GM18505 (cell line): Measurements from ENCODE around the gene GUCY2D.
"Not testable (repeated sequence)": the region's sequence is repeated elsewhere in the genome, so short reads cannot be mapped to it uniquely, and the experiment has no call there.

Source experiments
- ATAC-seq: cut with Tn5 transposase; IDR thresholded peaks from one replicate; pipeline ENCODE4 v1.9.1; 2021; ENCODE audit not compliant: unreplicated experiment
- POLR2A ChIP-seq: IDR thresholded peaks from 4 replicates; pipeline ENCODE4 v1.6.1; 2011; ENCODE audit warnings: borderline replicate concordance; ENCODE audit not compliant: insufficient read depth, insufficient read length; ENCODE audit errors: extremely low read depth

Gene GUCY2D

GRCh38 chr17:8001976-8002720, at the start of gene GUCY2D:
GUCY2D (plus strand) TSS chr17:8002615; CDS start chr17:8003048, 433 bp downstream.
- TF ChIP-seq POLR2A = no peak
- ATAC-seq = no peak

GRCh38 chr17:7953266-7953665, 49.1 kb upstream of the GUCY2D start:
- ATAC-seq = not testable (repeated sequence)

GRCh38 chr17:7955414-7956227, 46.8 kb upstream of the GUCY2D start:
- ATAC-seq = no peak
- TF ChIP-seq POLR2A = no peak

- no peak for TF ChIP-seq POLR2A
- no peak for ATAC-seq
Observed at GRCh38 chr17:7956228-7956965, 46.0 kb upstream of the GUCY2D start.

- TF ChIP-seq POLR2A = no peak
- no peak for ATAC-seq
Observed at GRCh38 chr17:7959503-7960253, 42.7 kb upstream of the GUCY2D start.

- ATAC-seq = no peak
- TF ChIP-seq POLR2A = no peak
Observed at GRCh38 chr17:7961421-7961820, 41.0 kb upstream of the GUCY2D start.

GRCh38 chr17:7967751-7968150, 34.7 kb upstream of the GUCY2D start:
- TF ChIP-seq POLR2A = no peak
- ATAC-seq = no peak

GRCh38 chr17:7969433-7969832, 33.0 kb upstream of the GUCY2D start:
- TF ChIP-seq POLR2A = no peak
- ATAC-seq = no peak

- ATAC-seq = no peak
- no peak for TF ChIP-seq POLR2A
Observed at GRCh38 chr17:7971651-7972050, 30.8 kb upstream of the GUCY2D start.

- no peak for TF ChIP-seq POLR2A
- no peak for ATAC-seq
Observed at GRCh38 chr17:7972131-7972785, 30.2 kb upstream of the GUCY2D start.

GRCh38 chr17:7974638-7975131, 27.7 kb upstream of the GUCY2D start:
- no peak for ATAC-seq
- TF ChIP-seq POLR2A = no peak

- no peak for TF ChIP-seq POLR2A
- no peak for ATAC-seq
Observed at GRCh38 chr17:7977039-7977438, 25.4 kb upstream of the GUCY2D start.
